ENCODE data around the gene PLRG1. TPM values are rescaled to one million over a fixed set of nuclear protein-coding genes. Genes with fewer than 3 reads are reported as not detected.
A peak's percentile ranks its signal among the peaks of the same experiment; 100 is the strongest.

Gene PLRG1
- total RNA-seq, 2 experiments from 2014 or later = 123 to 125 TPM

DNA sequence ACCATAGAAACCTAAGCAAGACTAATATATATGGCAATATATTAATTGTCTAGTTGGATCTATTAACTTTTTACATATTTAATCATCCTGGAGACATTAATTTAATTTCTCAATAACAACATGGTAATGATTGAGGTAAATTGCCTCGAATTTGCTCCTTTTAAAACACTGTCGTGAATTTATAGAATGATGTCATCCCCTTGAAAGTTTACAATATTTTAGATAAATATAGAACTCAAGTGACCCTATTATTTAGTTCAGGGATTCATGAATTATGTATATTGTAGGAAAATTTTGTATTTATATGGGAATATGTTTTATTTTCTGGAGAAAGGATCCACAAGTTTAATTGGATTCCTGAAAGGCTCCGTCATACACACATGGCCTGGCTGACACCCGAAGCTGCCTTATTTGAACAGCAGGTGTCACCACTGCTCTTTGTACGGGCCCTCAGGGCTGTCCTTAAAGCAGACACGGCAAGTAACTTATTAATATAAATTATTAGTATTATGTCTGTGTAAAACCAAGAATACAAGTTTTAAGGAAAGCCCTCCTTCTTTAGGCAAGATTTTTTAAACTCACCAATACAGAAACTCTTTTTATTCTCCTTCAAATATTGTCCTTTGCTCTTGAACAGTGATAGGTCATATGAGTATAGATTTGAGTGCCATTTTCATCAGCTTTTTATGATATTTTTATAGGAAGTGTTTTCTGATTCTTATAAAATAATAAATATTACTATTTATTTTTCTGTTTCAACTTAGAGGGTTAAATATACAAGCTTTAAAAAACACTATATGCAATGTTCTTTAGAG, 1.9 kb upstream of the PLRG1 start:
- ChIA-PET CTCF (interaction anchor here (0.7 to 6.0 kb wide), 13 partner anchors 10 to 824 kb away, joined by 3 to 67 read pairs (median 4); partner anchors contain the start of genes FGB and FGG), POLR2A (no interaction called here)
- Mint-ChIP-seq H3K27me3 (peaks cover 2% of the 10 kb centered on the region), H3K36me3 (ENCODE audit: low read depth) (peaks cover 8% of the 10 kb centered on the region), H3K27ac (no peak overlapping the region), H3K4me3 (no peak overlapping the region), H3K9me3 (ENCODE audit: low read depth) (no peaks in the 10 kb centered on the region), H3K4me1 (peaks cover 20% of the 10 kb centered on the region)
- ATAC-seq = peak; percentile 47
- intact Hi-C loops (cut with DNase I, micrococcal nuclease) = loop anchor here (1.0 to 10.0 kb wide), 9 partner anchors 66 to 1401 kb away; partner anchors contain the start of genes CTSO (in 2 of the 2), LRAT (in 1 of the 2) and SFRP2 (in 1 of the 2)
- DNase-seq = peak; percentile 81

DNA sequence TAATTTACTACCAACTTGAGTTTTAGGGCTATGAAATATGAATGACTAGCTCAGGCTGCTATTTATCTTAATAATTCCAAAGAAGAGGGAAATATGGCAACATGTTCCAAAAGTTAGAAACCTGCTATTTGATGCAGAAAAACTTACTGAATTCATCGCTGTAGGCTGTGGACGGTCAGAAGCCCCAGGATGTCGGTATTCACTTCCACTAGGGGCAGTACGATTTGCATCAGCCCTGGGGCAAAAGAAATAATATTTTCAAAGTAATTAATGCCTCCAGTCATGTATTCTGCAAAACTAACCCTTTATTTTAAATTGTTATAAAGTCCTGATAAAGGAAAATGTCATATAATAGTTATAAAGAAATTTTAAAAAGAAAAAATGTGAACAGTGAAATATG, 4.5 kb downstream of the PLRG1 start:
- Mint-ChIP-seq H3K4me1 (peaks cover 13% of the 10 kb centered on the region), H3K9me3 (ENCODE audit: low read depth) (no peaks in the 10 kb centered on the region), H3K4me3 (no peak overlapping the region), H3K36me3 (ENCODE audit: low read depth) (peaks cover 39% of the 10 kb centered on the region), H3K27ac (no peak overlapping the region), H3K27me3 (no peaks in the 10 kb centered on the region)
- intact Hi-C loops (cut with DNase I, micrococcal nuclease) = no loop called here
- POLR2A ChIA-PET = no interaction called here
- DNase-seq (no peak), ATAC-seq (no peak)
- CTCF ChIA-PET = no interaction called here

DNA sequence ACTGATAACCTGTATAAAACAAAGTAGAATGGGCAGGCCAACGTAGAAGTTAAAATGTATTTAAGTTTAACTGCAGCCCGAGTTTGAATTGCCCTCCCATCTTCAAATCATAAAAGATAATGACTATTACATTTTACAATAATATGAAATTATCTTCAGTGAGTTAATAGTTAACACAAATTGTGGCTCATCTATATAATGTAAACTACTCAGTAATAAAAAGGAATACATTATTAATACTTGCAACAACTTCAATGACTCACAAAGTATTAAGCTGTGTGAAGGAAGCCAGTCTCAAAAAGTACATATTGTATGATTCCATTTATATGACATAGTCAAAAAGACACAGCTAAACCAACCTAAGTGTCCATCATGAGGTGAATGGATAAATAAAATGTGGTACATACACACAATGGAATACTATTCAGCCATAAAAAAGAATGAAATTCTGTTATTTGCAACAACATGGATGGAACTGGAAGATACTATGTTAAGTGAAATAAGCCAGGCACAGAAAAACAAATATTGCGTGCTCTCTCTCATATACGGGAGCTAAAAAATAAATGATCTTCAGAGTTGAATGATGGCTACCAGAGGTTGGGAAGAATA, 7.8 kb downstream of the PLRG1 start:
- Mint-ChIP-seq H3K36me3 (ENCODE audit: low read depth) (peaks cover 52% of the 10 kb centered on the region), H3K9me3 (ENCODE audit: low read depth) (no peaks in the 10 kb centered on the region), H3K4me1 (peaks cover 1% of the 10 kb centered on the region), H3K27me3 (no peaks in the 10 kb centered on the region), H3K4me3 (no peak overlapping the region), H3K27ac (no peak overlapping the region)
- ChIA-PET POLR2A (no interaction called here), CTCF (interaction anchor here (1.6 kb wide), 1 partner anchor 8 kb away, joined by 3 read pairs; no protein-coding TSS in a partner anchor)
- DNase-seq = no peak
- intact Hi-C loops (cut with DNase I, micrococcal nuclease) = no loop called here
- no peak for ATAC-seq

DNA sequence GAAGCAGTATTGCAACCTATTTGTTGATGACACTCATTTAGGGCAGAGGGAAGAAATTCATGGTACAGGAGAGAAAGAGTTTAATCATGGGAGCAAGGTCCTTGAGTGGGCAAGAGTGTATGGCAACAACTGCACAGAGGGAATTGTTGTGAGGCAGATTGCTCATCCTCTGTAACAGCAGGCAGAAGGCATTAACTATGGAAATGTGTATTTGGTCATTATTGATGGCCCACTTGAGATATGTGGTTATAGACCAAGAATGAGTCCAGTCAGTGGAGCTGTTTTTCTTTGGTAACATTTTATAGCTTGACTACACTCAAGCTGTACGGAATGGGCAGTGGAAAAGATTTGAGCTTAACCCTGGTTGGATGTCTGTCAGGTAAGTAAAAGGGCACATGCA, 15.9 kb downstream of the PLRG1 start:
- intact Hi-C loops (cut with DNase I, micrococcal nuclease) = no loop called here
- ChIA-PET POLR2A (no interaction called here), CTCF (interaction anchor here (0.9 kb wide), 1 partner anchor 9 kb away, joined by 3 read pairs; no protein-coding TSS in a partner anchor)
- ATAC-seq (no peak), DNase-seq (no peak)
- Mint-ChIP-seq H3K4me1 (no peaks in the 10 kb centered on the region), H3K27me3 (no peaks in the 10 kb centered on the region), H3K36me3 (ENCODE audit: low read depth) (peaks cover 14% of the 10 kb centered on the region), H3K27ac (no peak overlapping the region), H3K9me3 (ENCODE audit: low read depth) (no peaks in the 10 kb centered on the region), H3K4me3 (no peak overlapping the region)

DNA sequence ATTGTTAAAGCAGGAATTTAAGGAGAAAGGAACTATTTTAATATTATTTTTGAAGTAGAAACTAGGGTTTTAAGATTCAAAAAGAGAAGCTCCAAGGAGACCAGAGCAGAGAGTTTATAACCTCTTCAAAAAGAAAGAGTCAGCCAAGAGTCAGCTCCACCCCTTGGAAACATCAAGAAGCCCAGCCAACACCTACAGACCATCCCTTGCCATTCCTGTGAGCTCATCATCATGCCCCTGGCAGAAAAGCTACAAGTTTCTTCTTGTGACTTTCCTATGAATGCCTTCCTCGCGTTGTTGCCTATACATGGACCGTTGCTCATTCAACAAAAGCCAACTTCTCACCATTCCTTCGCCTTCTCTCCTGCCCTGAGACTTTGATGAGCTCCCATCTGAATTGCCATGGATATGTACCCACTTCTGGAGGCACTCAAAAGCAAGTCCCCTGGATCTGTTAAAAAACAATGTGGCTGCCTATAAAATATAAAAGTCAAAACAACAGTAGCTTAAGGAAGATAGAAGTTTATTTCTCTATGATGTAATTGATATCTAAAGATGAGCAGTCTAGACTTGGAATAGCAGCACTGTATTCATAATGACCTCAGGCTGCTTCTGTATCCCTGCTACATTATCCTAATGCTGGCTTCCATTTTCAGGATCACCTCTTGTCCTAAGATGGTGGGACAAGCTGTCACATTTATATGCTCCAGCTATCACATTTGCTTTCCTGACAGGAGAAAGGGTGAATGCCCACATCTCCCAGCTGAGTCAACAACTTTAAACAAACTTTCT, 20.3 kb downstream of the PLRG1 start:
- POLR2A ChIA-PET = no interaction called here
- DNase-seq (no peak), ATAC-seq (no peak)
- Mint-ChIP-seq H3K9me3 (ENCODE audit: low read depth) (no peaks in the 10 kb centered on the region), H3K36me3 (ENCODE audit: low read depth) (no peaks in the 10 kb centered on the region), H3K4me3 (no peak overlapping the region), H3K4me1 (no peaks in the 10 kb centered on the region), H3K27ac (no peak overlapping the region), H3K27me3 (peaks cover 14% of the 10 kb centered on the region)
- CTCF ChIA-PET = interaction anchor here (0.8 to 1.1 kb wide), 3 partner anchors 10 to 96 kb away, joined by 3 to 4 read pairs (median 4); no protein-coding TSS in a partner anchor
- intact Hi-C loops (cut with DNase I, micrococcal nuclease) = no loop called here

DNA sequence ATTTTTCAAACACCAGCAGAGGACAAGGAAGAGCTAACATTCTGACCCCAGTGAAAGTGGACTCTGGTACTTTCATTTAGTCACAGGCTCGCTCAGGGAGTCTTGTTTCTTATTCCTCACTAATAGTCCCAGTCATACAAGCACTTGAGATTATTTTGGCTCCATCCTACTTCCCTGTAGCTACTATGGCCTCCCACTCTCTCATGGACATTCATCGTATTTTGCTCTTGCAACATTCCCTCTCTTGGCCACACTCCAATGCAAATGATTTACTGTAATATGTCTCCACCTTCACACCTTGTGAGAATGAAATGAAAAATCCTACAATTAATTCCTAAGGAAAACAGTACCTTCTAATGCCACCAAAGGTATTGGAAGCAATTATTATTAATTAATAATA, 21.3 kb downstream of the PLRG1 start:
- intact Hi-C loops (cut with DNase I, micrococcal nuclease) = no loop called here
- DNase-seq (no peak), ATAC-seq (no peak)
- H3K36me3 Mint-ChIP-seq (ENCODE audit: low read depth) = no peaks in the 10 kb centered on the region
- H3K4me3 Mint-ChIP-seq = no peak overlapping the region
- POLR2A ChIA-PET = no interaction called here
- no peak overlapping the region for H3K27ac Mint-ChIP-seq
- CTCF ChIA-PET = interaction anchor here (0.8 kb wide), 1 partner anchor 14 kb away, joined by 4 read pairs; no protein-coding TSS in a partner anchor
- H3K9me3 Mint-ChIP-seq (ENCODE audit: low read depth) = no peaks in the 10 kb centered on the region
- no peaks in the 10 kb centered on the region for H3K4me1 Mint-ChIP-seq
- H3K27me3 Mint-ChIP-seq = peaks cover 16% of the 10 kb centered on the region

DNA sequence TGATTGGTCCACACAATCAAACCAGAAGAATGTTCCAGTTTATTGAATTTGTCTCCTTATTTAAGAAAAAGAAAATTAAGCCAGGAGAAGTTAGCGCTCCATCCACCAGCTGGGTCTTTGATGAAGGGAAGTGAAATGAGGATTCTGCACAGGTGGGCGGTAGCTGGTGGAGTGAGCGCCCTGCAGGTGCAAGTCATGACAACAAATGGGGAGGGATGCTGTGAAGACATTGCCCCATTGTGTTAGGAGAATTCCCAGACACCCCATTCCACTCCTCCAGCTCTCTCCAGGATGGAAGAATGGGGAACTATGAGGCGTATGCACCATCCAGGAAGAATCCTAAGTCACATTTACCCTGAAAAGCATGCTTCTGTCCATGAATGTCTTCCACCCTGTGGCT, 22.9 kb downstream of the PLRG1 start:
- intact Hi-C loops (cut with DNase I, micrococcal nuclease) = no loop called here
- peaks cover 23% of the 10 kb centered on the region for H3K27me3 Mint-ChIP-seq
- no peaks in the 10 kb centered on the region for H3K4me1 Mint-ChIP-seq
- DNase-seq (no peak), ATAC-seq (no peak)
- ChIA-PET CTCF (no interaction called here), POLR2A (no interaction called here)
- H3K9me3 Mint-ChIP-seq (ENCODE audit: low read depth) = no peaks in the 10 kb centered on the region
- H3K36me3 Mint-ChIP-seq (ENCODE audit: low read depth) = no peaks in the 10 kb centered on the region
- no peak overlapping the region for H3K4me3 Mint-ChIP-seq
- H3K27ac Mint-ChIP-seq = no peak overlapping the region

DNA sequence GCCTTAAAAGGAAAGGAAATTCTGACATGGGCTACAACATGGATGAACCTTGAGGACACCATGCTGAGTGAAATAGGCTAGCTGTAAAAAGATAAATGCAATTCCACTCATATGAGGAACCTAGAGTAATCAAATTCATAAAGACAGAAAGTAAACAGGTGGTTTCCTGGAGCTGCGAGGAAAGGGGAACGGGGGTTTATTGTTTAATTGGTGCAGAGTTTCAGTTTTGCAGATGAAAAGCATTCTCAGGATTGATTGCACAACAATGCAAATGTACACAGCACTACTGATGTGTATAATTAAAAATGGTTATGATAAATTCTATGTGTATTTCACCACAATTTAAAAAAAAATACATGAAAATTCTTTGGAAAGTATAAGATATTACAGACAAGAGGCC, 24.0 kb downstream of the PLRG1 start:
- no peaks in the 10 kb centered on the region for H3K4me1 Mint-ChIP-seq
- no peak overlapping the region for H3K27ac Mint-ChIP-seq
- ChIA-PET POLR2A (no interaction called here), CTCF (no interaction called here)
- intact Hi-C loops (cut with DNase I, micrococcal nuclease) = no loop called here
- H3K4me3 Mint-ChIP-seq = no peak overlapping the region
- peaks cover 23% of the 10 kb centered on the region for H3K27me3 Mint-ChIP-seq
- H3K36me3 Mint-ChIP-seq (ENCODE audit: low read depth) = no peaks in the 10 kb centered on the region
- no peak for DNase-seq
- no peak for ATAC-seq
- H3K9me3 Mint-ChIP-seq (ENCODE audit: low read depth) = no peaks in the 10 kb centered on the region

DNA sequence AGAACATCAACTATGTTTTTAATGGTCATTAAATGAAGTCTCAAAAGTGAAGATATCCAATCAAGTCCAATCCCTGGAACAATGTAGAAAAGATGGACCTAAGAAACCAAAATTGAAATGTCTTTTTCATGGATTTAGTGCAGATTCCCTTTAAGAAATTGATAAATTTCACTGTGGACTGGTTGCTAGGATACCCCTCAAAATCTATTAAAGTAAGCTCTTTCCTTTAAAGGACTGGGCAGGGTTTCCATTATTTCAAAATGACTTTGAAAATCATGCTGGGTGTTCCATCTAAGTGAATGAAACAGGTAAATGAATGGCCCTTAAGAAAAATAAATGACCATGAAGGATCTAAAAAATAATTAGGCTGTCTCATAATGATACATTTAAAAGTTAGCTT, 28.6 kb downstream of the PLRG1 start:
- POLR2A ChIA-PET = no interaction called here
- H3K36me3 Mint-ChIP-seq (ENCODE audit: low read depth) = no peaks in the 10 kb centered on the region
- H3K27me3 Mint-ChIP-seq = peaks cover 35% of the 10 kb centered on the region
- no peak overlapping the region for H3K27ac Mint-ChIP-seq
- no peaks in the 10 kb centered on the region for H3K9me3 Mint-ChIP-seq (ENCODE audit: low read depth)
- CTCF ChIA-PET = interaction anchor here (0.6 to 0.8 kb wide), 2 partner anchors 17 to 1154 kb away, joined by 3 read pairs; no protein-coding TSS in a partner anchor
- H3K4me1 Mint-ChIP-seq = no peaks in the 10 kb centered on the region
- DNase-seq = no peak
- intact Hi-C loops (cut with DNase I, micrococcal nuclease) = no loop called here
- H3K4me3 Mint-ChIP-seq = no peak overlapping the region
- ATAC-seq = no peak

DNA sequence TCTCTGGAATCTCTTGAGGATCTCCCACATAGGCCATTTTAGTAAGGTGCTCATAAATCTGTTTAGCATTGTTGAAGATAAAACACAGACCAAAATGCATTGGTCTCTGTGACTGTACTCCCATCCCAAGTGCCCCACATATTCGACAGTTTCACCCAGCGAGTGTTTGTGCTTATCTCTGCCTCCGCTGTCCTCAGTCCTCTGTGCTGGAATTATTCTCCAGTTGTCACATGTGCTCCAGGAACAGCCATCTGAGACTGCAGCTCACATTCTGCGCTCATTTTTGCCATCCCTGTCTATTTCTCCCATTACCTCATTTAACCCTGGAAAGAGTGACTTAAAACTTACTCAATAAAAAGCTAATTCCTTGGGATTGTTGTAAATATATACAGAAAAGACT, 31.0 kb downstream of the PLRG1 start:
- no peak overlapping the region for H3K27ac Mint-ChIP-seq
- H3K27me3 Mint-ChIP-seq = peaks cover 29% of the 10 kb centered on the region
- H3K4me1 Mint-ChIP-seq = no peaks in the 10 kb centered on the region
- DNase-seq (no peak), ATAC-seq (no peak)
- ChIA-PET POLR2A (no interaction called here), CTCF (no interaction called here)
- no peak overlapping the region for H3K4me3 Mint-ChIP-seq
- H3K36me3 Mint-ChIP-seq (ENCODE audit: low read depth) = no peaks in the 10 kb centered on the region
- no peaks in the 10 kb centered on the region for H3K9me3 Mint-ChIP-seq (ENCODE audit: low read depth)
- intact Hi-C loops (cut with DNase I, micrococcal nuclease) = no loop called here

DNA sequence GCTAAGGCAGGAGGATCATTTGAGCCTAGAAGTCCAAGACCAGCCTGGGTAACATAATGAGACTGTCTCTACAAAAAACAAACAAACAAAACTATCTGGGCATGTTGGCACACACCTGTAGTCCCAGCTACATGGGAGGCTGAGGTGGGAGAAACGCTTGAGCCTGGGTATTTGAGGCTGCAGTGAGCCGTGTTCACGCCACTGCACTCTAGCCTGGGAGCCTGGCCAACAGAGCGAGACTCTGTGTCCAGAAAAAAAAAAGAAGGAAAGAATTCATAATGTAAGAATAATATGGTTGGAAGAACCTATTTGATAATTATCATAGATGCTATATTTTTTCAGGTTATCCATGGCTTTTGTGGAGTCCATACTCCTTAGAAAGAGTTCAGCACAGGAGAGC, 32.6 kb downstream of the PLRG1 start:
- no peaks in the 10 kb centered on the region for H3K9me3 Mint-ChIP-seq (ENCODE audit: low read depth)
- ATAC-seq (no peak), DNase-seq (no peak)
- peaks cover 26% of the 10 kb centered on the region for H3K27me3 Mint-ChIP-seq
- H3K4me1 Mint-ChIP-seq = no peaks in the 10 kb centered on the region
- POLR2A ChIA-PET = no interaction called here
- H3K27ac Mint-ChIP-seq = no peak overlapping the region
- CTCF ChIA-PET = no interaction called here
- no peak overlapping the region for H3K4me3 Mint-ChIP-seq
- no peaks in the 10 kb centered on the region for H3K36me3 Mint-ChIP-seq (ENCODE audit: low read depth)
- intact Hi-C loops (cut with DNase I, micrococcal nuclease) = no loop called here

All from activated CD4-positive, alpha-beta T cell treated with anti-CD3 and anti-CD28 coated beads for 36 hours (primary cell).